VCaP (cell line): Measurements from ENCODE around the gene C14orf119.

Source experiments
- H3K27ac ChIP-seq: fragments of 450-650 bp; 2 replicates; pipeline ENCODE4 v1.5.1; 2017
- CTCF ChIP-seq: fragments of 450-650 bp; conservative IDR thresholded peaks from 2 replicates; pipeline ENCODE4 v1.5.1; 2017; ENCODE audit warnings: mild to moderate bottlenecking, moderate library complexity

Gene C14orf119

DNA sequence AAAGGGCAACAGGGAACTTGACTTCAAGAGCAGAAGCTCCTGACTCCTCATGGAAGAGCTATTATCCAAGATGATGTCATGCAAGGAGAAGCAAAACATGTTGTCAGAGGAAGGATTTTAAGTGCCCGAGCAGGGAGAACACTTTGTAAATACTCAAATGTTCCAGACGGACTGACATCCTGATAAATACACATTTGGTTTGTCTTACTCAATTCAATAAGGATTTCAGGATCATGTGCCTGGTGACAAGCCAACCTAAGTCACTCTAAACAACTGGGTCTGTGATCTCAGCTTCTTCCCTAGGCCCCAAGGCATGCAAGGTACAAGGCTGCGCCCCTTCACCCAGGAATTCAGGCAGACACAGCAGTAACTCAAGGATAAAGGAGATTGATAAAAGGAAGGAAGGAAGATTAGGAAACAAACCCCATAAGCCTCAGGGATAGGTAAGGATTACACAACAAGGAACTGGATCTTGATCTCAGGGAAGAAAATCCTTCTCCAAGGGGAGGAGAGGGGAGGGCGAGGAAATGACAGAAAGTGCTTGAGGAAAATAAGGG lies 50.6 kb downstream of the C14orf119 start:
- H3K27ac ChIP-seq: no peak overlapping the region
- no peak for TF ChIP-seq CTCF

GRCh38 chr14:23146351-23146910 lies 51.1 kb downstream of the C14orf119 start:
- H3K27ac ChIP-seq: no peak overlapping the region
- no peak for TF ChIP-seq CTCF

GRCh38 chr14:23146980-23147379 lies 51.7 kb downstream of the C14orf119 start:
- TF ChIP-seq CTCF: no peak
- no peak overlapping the region for H3K27ac ChIP-seq

DNA sequence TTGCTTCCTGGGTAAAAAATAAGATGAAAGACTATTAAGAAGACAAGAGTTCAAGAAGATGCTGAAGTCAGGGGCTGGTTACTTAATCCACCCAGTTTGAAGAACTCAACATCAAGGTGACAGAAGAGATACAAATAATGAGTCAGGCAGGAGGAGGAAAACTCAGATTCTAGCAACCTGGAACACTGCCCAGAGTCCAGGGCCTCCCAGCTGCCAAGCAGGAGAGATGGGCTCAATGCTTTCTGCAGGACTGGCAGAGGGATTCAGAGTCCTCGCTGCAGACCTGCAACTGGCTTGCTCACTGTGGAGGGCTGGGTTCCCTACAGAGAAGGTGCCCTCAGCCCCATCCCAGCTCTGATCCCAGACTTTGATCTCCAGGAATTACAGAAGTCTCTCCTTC lies 52.4 kb downstream of the C14orf119 start:
- TF ChIP-seq CTCF: no peak
- H3K27ac ChIP-seq: no peak overlapping the region

DNA sequence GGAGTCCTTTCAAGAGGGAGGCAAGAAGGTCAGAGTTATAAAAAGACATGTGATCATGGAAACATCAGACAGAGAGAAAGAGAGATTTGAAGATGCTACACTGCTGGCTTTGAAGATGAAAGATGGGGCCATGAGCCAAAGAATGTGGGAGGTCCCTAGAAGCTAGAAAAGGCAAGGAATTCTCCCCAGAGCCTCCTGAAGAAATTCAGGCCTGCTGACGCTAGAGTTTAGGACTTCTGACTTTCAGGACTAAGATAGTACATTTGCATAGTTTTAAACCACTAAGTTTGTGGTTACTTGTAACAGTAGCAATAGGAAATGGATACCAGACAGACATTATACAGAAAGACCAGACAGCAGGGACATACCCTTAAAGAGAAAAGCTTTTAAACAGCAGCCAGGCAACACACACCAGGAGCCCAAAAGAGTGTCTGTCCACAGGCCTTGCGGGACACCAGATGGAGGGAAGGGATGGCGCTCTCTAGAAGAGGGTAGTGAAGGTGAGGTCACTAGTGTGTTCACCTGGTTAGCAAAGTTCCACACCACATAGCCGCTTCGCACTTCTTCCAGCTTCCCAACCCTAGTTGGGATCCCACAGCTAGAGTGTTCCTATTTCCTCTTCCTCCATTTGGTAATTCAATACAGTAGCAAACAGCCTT lies 53.4 kb downstream of the C14orf119 start:
- H3K27ac ChIP-seq: no peak overlapping the region
- TF ChIP-seq CTCF: no peak

GRCh38 chr14:23149745-23150144 lies 54.4 kb downstream of the C14orf119 start:
- no peak for TF ChIP-seq CTCF
- no peak overlapping the region for H3K27ac ChIP-seq
